ENCODE data around the gene UPK1B. TPM values are rescaled to one million over a fixed set of nuclear protein-coding genes. Genes with fewer than 3 reads are reported as not detected.

Gene UPK1B
- total and polyA plus RNA-seq, 4 experiments from 2014 or later = not detected

- DNase-seq = no peak
- H3K4me1 ChIP-seq (ENCODE audit: insufficient read depth, low read length) = no peaks in the 10 kb centered on the region
- H3K27ac ChIP-seq (ENCODE audit: low read depth, low read length) = no peak overlapping the region
- no peaks in the 10 kb centered on the region for H3K27me3 ChIP-seq (ENCODE audit: insufficient read depth, low read length)
- no peak overlapping the region for H3K4me3 Mint-ChIP-seq
- no peaks in the 10 kb centered on the region for H3K36me3 ChIP-seq (ENCODE audit: insufficient read depth, low read length)
- no peaks in the 10 kb centered on the region for H3K4me1 Mint-ChIP-seq
- ChIA-PET POLR2A (ENCODE audit: partially characterized antibody) (no interaction called here), CTCF (ENCODE audit: partially characterized antibody) (interaction anchor here (1.0 kb wide), 1 partner anchor 292 kb away, joined by 3 read pairs; no protein-coding TSS in a partner anchor)
- H3K4me3 ChIP-seq (ENCODE audit: low read length in 2 of 2) = no peak overlapping the region
- peaks cover 5 to 13% of the 10 kb centered on the region in 2 donors for H3K27me3 Mint-ChIP-seq
- intact Hi-C loops (cut with micrococcal nuclease) = no loop called here
- no peaks in the 10 kb centered on the region for H3K9me3 Mint-ChIP-seq
- H3K9me3 ChIP-seq (ENCODE audit: control insufficient read depth in 1 of 2, low read length in 2 of 2) = no peaks in the 10 kb centered on the region
- no peak overlapping the region for H3K27ac Mint-ChIP-seq
- H3K36me3 Mint-ChIP-seq = no peaks in the 10 kb centered on the region
These were observed 2.7 kb downstream of the UPK1B start for GRCh38 chr3:119175872-119176756.

GRCh38 chr3:119176778-119177177, 3.4 kb downstream of the UPK1B start:
- Histone ChIP-seq H3K36me3 (ENCODE audit: insufficient read depth, low read length) (no peaks in the 10 kb centered on the region), H3K9me3 (ENCODE audit: control insufficient read depth in 1 of 2, low read length in 2 of 2) (no peaks in the 10 kb centered on the region), H3K27me3 (ENCODE audit: insufficient read depth, low read length) (no peaks in the 10 kb centered on the region), H3K4me3 (ENCODE audit: low read length in 2 of 2) (no peak overlapping the region), H3K27ac (ENCODE audit: low read depth, low read length) (no peak overlapping the region), H3K4me1 (ENCODE audit: insufficient read depth, low read length) (no peaks in the 10 kb centered on the region)
- H3K4me1 Mint-ChIP-seq = no peaks in the 10 kb centered on the region
- H3K27ac Mint-ChIP-seq = no peak overlapping the region
- H3K36me3 Mint-ChIP-seq = no peaks in the 10 kb centered on the region
- ChIA-PET POLR2A (ENCODE audit: partially characterized antibody) (no interaction called here), CTCF (ENCODE audit: partially characterized antibody) (interaction anchor here (1.0 kb wide), 1 partner anchor 292 kb away, joined by 3 read pairs; no protein-coding TSS in a partner anchor)
- DNase-seq = no peak
- no peaks in the 10 kb centered on the region for H3K9me3 Mint-ChIP-seq
- intact Hi-C loops (cut with micrococcal nuclease) = no loop called here
- peaks cover 5 to 13% of the 10 kb centered on the region in 2 donors for H3K27me3 Mint-ChIP-seq
- no peak overlapping the region for H3K4me3 Mint-ChIP-seq

- no peaks in the 10 kb centered on the region for H3K9me3 ChIP-seq (ENCODE audit: control insufficient read depth in 1 of 2, low read length in 2 of 2)
- H3K4me3 Mint-ChIP-seq = no peak overlapping the region
- H3K4me1 ChIP-seq (ENCODE audit: insufficient read depth, low read length) = no peaks in the 10 kb centered on the region
- peaks cover 5 to 13% of the 10 kb centered on the region in 2 donors for H3K27me3 Mint-ChIP-seq
- ChIA-PET POLR2A (ENCODE audit: partially characterized antibody) (no interaction called here), CTCF (ENCODE audit: partially characterized antibody) (no interaction called here)
- no peak for DNase-seq
- intact Hi-C loops (cut with micrococcal nuclease) = no loop called here
- no peak overlapping the region for H3K4me3 ChIP-seq (ENCODE audit: low read length in 2 of 2)
- H3K36me3 Mint-ChIP-seq = no peaks in the 10 kb centered on the region
- no peak overlapping the region for H3K27ac ChIP-seq (ENCODE audit: low read depth, low read length)
- H3K4me1 Mint-ChIP-seq = no peaks in the 10 kb centered on the region
- no peaks in the 10 kb centered on the region for H3K27me3 ChIP-seq (ENCODE audit: insufficient read depth, low read length)
- H3K36me3 ChIP-seq (ENCODE audit: insufficient read depth, low read length) = no peaks in the 10 kb centered on the region
- no peak overlapping the region for H3K27ac Mint-ChIP-seq
- no peaks in the 10 kb centered on the region for H3K9me3 Mint-ChIP-seq
These were observed 3.9 kb downstream of the UPK1B start for GRCh38 chr3:119177321-119177720.

GRCh38 chr3:119181765-119182164, 8.4 kb downstream of the UPK1B start:
- no peaks in the 10 kb centered on the region for H3K36me3 ChIP-seq (ENCODE audit: insufficient read depth, low read length)
- CTCF ChIA-PET (ENCODE audit: partially characterized antibody) = no interaction called here

GRCh38 chr3:119184111-119184510, 10.7 kb downstream of the UPK1B start:
- Histone ChIP-seq H3K27me3 (ENCODE audit: insufficient read depth, low read length) (no peaks in the 10 kb centered on the region), H3K4me1 (ENCODE audit: insufficient read depth, low read length) (no peaks in the 10 kb centered on the region), H3K4me3 (ENCODE audit: low read length in 2 of 2) (no peak overlapping the region), H3K36me3 (ENCODE audit: insufficient read depth, low read length) (no peaks in the 10 kb centered on the region), H3K27ac (ENCODE audit: low read depth, low read length) (no peak overlapping the region), H3K9me3 (ENCODE audit: control insufficient read depth in 1 of 2, low read length in 2 of 2) (no peaks in the 10 kb centered on the region)
- H3K4me3 Mint-ChIP-seq = no peak overlapping the region
- intact Hi-C loops (cut with micrococcal nuclease) = no loop called here
- no peaks in the 10 kb centered on the region for H3K36me3 Mint-ChIP-seq
- ChIA-PET POLR2A (ENCODE audit: partially characterized antibody) (no interaction called here), CTCF (ENCODE audit: partially characterized antibody) (no interaction called here)
- H3K27ac Mint-ChIP-seq = no peak overlapping the region
- no peaks in the 10 kb centered on the region for H3K4me1 Mint-ChIP-seq
- H3K27me3 Mint-ChIP-seq = peaks cover 4 to 7% of the 10 kb centered on the region in 2 donors
- DNase-seq = no peak
- no peaks in the 10 kb centered on the region for H3K9me3 Mint-ChIP-seq

More at GRCh38 chr3:119181765-119182164, 8.4 kb downstream of the UPK1B start:
- DNase-seq = no peak
- H3K9me3 Mint-ChIP-seq = no peaks in the 10 kb centered on the region
- H3K27me3 Mint-ChIP-seq = peaks cover 8 to 10% of the 10 kb centered on the region in 2 donors
- H3K9me3 ChIP-seq (ENCODE audit: control insufficient read depth in 1 of 2, low read length in 2 of 2) = no peaks in the 10 kb centered on the region
- H3K4me3 ChIP-seq (ENCODE audit: low read length in 2 of 2) = no peak overlapping the region
- no peak overlapping the region for H3K27ac ChIP-seq (ENCODE audit: low read depth, low read length)
- no peaks in the 10 kb centered on the region for H3K36me3 Mint-ChIP-seq
- no peak overlapping the region for H3K4me3 Mint-ChIP-seq
- no peaks in the 10 kb centered on the region for H3K4me1 ChIP-seq (ENCODE audit: insufficient read depth, low read length)
- no peaks in the 10 kb centered on the region for H3K4me1 Mint-ChIP-seq
- H3K27me3 ChIP-seq (ENCODE audit: insufficient read depth, low read length) = no peaks in the 10 kb centered on the region
- intact Hi-C loops (cut with micrococcal nuclease) = no loop called here
- H3K27ac Mint-ChIP-seq = no peak overlapping the region
- POLR2A ChIA-PET (ENCODE audit: partially characterized antibody) = no interaction called here

GRCh38 chr3:119184796-119185570, 11.6 kb downstream of the UPK1B start:
- Mint-ChIP-seq H3K27me3 (peaks cover 4 to 7% of the 10 kb centered on the region in 2 donors), H3K4me1 (no peaks in the 10 kb centered on the region), H3K4me3 (no peak overlapping the region), H3K9me3 (no peaks in the 10 kb centered on the region), H3K27ac (no peak overlapping the region), H3K36me3 (no peaks in the 10 kb centered on the region)
- Histone ChIP-seq H3K27me3 (ENCODE audit: insufficient read depth, low read length) (no peaks in the 10 kb centered on the region), H3K4me1 (ENCODE audit: insufficient read depth, low read length) (no peaks in the 10 kb centered on the region), H3K36me3 (ENCODE audit: insufficient read depth, low read length) (no peaks in the 10 kb centered on the region), H3K27ac (ENCODE audit: low read depth, low read length) (no peak overlapping the region), H3K9me3 (ENCODE audit: control insufficient read depth in 1 of 2, low read length in 2 of 2) (no peaks in the 10 kb centered on the region), H3K4me3 (ENCODE audit: low read length in 2 of 2) (no peak overlapping the region)
- POLR2A ChIA-PET (ENCODE audit: partially characterized antibody) = no interaction called here
- intact Hi-C loops (cut with micrococcal nuclease) = no loop called here
- DNase-seq = no peak
- CTCF ChIA-PET (ENCODE audit: partially characterized antibody) = no interaction called here

GRCh38 chr3:119187266-119187665, 13.9 kb downstream of the UPK1B start:
- Histone ChIP-seq H3K27ac (ENCODE audit: low read depth, low read length) (no peak overlapping the region), H3K4me3 (ENCODE audit: low read length in 2 of 2) (no peak overlapping the region), H3K9me3 (ENCODE audit: control insufficient read depth in 1 of 2, low read length in 2 of 2) (no peaks in the 10 kb centered on the region), H3K27me3 (ENCODE audit: insufficient read depth, low read length) (no peaks in the 10 kb centered on the region), H3K4me1 (ENCODE audit: insufficient read depth, low read length) (no peaks in the 10 kb centered on the region), H3K36me3 (ENCODE audit: insufficient read depth, low read length) (no peaks in the 10 kb centered on the region)
- intact Hi-C loops (cut with micrococcal nuclease) = no loop called here
- Mint-ChIP-seq H3K4me1 (no peaks in the 10 kb centered on the region), H3K4me3 (no peak overlapping the region), H3K9me3 (no peaks in the 10 kb centered on the region), H3K27ac (no peak overlapping the region), H3K27me3 (peaks cover 0 to 5% of the 10 kb centered on the region in 2 donors), H3K36me3 (no peaks in the 10 kb centered on the region)
- no peak for DNase-seq
- ChIA-PET CTCF (ENCODE audit: partially characterized antibody) (interaction anchor here (1.4 kb wide), 1 partner anchor 54 kb away, joined by 3 read pairs; the partner anchor contains the start of gene B4GALT4), POLR2A (ENCODE audit: partially characterized antibody) (no interaction called here)
